NCI-H128 (cell line): ENCODE measurements around the gene SUN1.

Source experiments
- DNase-seq: peaks from one replicate; lab custom pipeline; 2025; ENCODE audit not compliant: unreplicated experiment; lab: John Stamatoyannopoulos, UW

Gene SUN1

DNA sequence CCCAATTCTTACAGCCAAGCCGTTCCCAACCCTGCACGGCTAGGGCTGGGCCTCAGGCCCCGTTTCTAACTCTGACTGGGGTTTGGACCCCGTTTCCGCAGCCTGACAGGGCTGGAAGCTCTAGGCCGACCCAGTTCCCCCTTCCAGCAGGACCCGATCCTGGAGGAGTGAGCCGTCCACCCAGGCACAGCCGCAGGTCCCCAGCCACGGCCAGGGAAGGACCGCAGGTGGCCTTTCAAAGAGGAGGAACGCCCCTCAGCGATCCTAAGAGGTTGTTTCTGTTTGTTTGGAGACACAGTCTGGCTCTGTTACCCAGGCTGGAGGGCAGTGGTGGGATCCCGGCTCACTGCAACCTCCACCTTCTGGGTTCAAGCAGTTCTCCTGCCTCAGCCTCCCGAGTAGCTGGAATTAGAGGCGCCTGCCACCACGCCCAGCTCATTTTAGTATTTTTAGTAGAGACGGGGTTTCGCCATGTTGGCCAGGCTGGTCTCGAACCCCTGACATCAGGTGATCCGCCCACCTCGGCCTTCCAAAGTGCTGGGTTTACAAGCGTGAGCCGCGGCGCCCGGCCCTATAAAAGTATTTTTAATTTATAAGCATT is 43.3 kb downstream of the SUN1 start:
- no peak for DNase-seq

DNA sequence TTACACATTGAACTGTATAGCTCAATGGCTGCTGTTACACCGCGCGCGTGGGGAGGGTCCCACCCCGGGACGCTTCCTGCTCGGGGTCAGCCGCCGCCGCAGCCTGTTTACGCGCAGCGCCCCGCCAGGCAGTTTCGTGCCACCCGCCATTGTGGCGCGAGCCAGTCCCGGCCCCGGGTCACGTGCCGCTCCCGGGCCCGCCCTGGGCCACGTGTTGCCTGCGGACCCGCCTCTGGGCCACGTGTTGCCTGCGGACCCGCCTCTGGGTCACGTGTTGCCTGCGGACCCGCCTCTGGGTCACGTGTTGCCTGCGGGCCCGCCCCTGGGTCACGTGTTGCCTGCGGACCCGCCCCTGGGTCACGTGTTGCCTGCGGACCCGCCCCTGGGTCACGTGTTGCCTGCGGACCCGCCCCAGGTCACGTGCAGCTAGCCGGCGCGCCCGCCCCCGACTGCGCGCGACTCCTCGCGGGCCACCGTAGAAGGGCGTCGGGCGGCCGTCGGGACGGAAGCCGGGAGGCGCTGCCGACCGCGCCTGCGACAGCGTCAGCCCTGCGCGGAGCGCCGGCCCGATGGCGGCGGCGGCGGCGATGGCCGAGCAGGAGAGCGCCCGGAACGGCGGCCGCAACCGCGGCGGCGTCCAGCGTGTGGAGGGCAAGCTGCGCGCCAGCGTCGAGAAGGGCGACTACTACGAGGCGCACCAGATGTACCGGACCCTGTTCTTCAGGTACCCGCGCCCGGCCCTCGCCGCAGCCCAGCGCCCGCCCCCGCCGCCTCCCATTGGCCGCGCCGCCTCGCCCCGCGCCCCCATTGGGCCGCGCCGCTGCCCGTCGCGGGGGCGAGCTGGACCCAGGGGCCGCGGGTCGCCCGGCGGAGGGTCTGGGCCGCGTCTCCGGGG is 44.0 kb downstream of the SUN1 start, which contains the start of gene GET4:
GET4 (plus strand) TSS at position 478 of the 895 bp plus-strand sequence; CDS start at position 570, 92 bp downstream.
- peak; percentile 90 for DNase-seq

DNA sequence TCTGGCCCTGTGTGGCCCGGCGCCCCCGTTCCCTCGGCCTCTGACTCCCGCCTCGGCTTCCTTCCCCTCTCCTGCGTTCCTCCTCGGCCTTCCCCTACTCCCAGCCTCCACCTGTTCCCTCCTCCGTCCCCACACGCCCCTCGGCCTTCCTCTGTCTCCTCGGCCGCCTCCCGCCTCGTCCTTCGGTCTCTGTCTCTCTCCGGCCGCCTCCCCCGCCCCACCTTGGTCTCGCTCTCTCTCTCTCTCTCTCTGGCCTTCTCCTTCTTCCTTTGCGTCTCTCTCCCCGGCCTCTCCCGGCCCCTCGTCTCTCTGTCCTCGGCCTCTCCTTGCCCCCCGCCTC is 44.7 kb downstream of the SUN1 start:
- no peak for DNase-seq

DNA sequence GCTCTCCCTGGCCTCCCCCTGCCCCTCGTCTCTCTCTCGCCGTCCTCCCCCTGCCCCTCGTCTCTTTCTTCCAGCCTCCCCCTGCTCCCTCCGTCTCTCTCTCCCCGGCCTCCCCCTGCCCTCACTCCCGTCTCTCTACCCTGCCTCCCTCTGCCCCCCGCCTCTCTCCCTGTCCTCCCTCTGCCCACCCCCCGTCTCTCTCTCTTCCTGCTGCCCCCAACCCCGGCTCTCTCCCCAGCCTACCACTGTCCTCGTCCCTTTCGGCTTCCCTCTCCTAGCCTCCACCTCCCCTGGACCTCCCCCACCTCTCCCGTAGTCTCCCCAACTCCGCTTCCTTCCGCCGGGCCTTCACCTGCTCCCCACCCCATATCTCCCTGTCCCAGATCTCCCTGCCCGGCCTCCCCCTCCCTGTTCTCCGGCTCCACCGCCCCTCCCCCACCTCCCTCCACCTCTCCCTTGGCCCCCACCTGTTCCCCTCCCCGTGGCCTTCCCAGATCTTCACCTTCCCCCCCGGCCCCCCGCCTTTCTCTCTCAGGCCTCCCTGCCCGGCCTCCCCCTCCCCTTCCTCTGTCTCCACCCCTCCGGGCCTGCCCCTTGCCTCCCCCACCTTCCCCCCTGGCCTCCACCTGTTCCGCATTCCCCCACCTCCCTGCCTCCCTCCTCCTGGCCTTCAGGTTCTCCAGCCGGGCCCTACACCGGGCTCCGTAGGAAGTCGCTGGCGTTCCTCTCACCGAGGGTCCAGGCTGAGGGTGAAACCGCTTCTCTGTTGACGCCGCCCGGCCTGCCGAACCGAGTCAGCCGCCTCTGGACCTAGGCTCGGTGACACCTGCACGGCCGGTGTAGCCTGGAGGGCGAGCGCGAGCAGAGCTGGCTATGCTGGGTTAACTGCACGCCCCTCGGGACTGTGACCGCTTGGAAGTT is 45.3 kb downstream of the SUN1 start:
- DNase-seq, result no peak

DNA sequence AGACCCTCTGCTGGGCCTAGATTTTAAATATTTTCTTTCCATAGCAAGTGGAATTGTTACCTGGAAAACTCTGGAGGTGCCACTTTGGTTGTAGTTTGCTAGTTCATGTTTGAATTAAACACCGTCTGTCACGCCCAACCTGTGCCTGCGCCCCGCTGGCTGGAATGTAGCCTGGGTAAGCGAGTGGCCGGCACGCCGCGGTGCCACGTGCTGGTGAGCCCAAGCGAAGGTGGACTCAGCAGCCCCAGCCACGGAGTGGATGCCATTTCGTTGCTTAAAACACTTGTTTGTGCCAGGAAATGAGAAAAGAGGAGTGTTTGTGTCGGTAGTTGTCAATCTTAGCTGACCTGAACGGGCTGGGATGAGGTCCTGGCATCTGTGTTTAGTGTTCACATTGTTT is 46.8 kb downstream of the SUN1 start:
- DNase-seq, result no peak

DNA sequence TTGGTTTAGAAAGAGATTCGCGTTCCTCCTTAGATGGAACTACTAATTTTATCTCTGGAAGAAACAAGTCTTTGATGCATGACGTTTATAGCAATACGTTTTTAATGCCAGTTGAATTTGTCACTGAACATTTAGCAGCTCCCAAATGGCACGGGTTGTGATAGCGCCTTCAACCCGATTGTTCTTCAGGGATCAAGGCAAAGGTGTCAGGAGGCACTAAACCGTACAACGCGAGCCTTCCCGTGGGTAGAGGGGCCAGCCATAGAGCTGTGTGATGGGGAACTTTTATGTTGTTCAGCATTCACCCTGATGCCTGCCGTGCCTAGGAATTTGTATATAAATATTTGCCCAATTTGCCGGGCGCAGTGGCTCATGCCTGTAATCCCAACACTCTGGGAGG is 47.4 kb downstream of the SUN1 start:
- DNase-seq, result no peak

DNA sequence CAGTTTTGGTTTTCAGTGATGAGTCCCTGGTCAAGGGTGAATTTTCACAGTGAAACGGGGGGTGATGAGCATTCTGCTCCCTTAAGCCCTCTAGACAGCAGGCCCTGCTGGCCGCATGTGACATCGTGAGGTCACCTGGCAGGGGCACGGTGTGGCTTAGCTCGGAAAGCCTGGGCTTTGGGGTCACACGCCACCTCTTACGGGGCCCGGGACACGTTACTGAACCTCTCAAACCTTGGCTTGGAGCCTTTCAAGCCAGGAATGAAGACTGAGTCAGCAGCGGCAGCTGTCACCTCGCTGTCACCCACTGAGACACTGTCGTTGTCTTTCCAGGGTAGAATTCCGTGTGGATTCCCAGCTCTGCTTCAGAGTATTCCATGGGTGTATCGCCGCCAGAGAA is 48.2 kb downstream of the SUN1 start:
- DNase-seq, result no peak

DNA sequence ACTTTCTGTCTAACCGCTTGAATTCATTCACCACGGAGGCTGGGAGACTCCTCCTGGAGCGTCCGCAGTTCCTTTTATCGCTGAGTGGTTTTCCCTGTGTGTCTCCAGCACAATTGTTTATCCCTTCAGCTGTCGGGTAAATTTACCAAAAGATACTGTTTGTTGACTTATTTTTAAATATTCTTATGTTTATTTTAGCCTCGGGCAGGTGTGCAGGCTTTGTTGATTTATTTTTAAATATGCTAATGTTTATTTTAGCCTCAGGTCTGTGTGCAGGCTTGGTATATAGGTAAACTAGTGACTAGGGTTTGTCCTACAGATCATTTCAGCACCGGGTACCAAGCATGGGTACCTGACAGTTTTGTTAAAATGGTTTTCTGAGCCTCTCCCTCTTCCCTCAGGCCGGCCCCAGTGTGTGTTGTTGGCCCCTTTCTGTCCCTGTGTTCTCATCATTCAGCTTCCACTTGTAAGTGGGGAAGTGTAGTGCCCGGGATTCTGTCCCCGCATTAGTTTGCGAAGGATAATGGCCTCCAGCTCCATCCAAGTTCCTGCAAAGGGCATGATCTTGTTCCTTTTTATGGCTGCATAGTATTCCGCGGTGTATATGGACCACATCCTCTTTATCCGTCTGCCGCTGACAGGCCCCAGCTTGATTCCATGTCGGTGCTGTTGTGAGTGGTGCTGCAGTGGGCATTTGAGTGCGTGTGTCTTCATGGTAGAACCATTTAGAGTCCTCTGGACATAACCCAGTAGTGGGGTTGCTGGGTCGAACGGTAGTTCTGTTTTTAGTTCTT is 49.4 kb downstream of the SUN1 start:
- DNase-seq, result no peak

DNA sequence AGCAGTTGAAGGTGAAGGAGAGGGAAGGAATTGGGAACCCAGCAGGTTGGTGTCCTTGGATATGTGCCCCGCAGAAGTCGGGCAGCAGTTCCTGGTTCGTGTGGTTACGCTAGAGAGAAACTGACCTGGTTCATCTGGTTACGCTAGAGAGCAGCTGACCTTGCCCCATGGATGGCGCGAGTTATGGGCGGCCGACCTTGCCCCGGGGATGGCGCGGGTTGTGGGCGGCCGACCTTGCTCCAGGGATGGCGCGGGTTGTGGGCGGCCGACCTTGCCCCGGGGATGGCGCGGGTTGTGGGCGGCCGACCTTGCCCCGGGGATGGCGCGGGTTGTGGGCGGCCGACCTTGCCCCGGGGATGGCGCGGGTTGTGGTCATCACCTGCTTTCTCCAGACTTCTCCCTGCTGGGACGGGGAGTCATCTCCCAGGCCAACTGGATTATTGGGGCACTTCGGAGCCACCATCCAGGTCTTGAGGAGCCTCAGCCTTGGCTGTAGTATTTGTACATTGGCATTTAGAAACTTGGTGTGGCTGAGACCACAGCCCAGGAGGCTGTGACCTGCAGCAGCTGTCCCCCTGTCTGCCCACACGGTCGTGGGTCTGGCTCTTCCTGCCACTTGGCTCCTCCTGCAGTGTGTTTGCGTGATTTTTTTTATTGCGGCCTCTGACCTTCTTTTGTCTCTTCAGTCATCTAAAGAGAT is 50.2 kb downstream of the SUN1 start:
- DNase-seq, result no peak

DNA sequence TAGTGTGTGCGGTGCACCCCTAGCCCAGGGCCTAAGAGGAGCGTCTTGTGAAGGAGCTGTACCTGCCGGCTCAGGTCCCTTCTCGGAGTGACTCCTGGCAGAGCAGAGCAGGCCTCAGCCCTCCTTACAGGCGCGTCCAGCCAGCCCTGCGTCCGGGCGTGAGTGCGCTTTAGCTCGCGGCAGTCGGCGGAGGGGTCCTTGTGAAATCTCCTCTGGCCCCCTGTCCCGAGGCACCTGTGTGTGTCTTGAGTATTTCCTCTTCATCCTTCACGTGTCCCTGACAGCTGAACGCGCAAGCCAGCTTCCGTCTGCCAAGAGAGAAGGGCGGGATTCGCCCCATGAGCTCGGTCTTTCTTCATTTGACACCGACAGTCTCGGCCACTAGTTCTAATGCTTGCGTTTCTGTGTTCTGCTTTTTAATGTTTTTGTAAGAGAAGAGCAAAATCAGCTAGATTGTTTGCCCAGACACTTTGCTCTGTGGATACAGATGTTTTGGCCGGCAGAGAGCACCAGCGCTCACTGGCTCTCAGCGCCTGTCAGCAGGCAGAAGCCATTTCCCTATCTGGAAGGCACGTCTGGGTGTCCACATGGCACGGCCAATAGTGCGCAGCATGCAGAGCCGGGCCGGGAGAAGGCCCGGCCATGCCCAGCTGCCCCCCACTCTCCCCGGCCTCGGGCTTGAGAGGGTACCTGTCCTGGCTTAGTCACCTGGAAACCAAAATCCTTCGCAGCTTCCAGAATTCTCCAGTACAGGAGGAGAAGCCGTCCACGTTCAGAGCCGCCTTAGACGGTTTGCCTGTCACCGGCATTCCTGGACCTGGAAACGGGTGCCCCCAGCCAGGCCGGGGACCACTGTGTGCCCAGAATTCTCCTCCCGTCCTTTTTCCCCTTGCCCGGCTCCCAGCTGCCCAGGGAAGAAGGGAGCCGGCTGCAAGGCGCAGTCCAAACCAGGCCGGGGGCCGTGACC is 51.1 kb downstream of the SUN1 start:
- no peak for DNase-seq

DNA sequence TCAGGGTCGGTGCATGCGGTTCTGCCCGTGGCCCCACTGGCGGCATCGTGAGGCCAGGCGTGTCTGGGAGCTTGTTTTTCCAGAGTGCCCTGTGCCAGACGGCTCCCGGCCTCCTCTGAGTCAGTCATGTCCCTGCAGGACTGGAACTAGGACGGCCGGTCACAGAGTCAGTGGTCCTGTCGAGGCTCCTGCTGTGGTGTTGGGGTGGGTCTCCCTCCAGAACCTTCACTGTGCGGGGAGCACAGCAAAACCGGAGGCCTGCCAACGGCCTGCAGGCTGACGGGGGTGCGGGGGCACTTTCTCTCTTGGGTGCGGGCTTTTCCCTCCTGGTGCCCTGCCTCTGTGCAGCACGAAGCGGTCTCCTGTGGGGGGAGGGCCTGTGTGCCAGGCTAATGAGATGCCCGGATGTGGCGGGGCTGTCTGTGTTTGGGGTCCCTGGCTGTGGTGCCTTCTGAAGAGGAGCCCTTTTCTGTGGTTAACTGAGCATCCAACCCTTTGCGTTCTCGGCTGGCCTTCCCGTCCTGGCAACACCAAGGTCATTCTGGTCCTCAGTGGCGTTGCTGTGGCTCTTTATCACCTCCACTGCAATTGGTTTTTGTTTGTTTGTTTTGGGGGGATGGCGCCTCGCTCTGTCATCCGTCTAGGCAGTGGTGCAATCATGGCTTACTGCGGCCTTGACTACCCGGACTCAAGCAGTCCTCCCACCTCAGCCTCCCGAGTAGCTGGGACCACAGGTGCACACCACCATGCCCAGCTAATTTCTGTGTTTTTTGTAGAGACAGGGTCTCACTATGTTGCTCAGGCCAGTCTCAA is 52.1 kb downstream of the SUN1 start:
- DNase-seq, result no peak

DNA sequence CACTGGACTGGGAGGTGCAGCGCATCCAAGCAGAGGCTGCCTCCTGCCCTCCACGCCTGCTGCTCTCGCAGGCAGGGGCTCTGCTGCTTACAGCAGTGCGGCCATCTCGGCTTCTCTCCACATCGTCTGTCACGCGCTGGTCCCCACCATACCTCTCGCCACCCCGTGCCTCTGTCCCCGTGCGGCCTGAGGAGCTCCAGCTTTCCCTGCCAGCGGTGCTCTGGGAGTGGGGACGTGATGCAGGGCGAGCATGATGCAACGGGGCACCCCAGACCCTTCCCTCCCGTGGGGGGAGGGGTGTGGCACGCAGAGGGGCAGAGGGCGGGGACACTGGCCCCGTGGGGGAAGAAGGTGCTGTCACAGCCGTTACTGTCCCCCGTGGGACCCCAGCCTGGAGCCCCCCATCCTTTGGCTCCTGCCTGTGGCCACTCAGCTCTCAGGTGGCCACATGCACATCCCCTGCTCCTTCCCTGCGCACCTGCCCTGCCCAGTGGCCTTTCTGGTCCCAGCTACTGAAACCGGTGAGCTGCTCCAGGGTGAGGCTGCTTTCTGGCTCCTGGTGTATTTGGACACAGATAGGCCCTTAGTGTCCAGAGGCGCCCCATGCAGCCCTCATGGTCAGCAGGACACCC is 53.1 kb downstream of the SUN1 start:
- no peak for DNase-seq

DNA sequence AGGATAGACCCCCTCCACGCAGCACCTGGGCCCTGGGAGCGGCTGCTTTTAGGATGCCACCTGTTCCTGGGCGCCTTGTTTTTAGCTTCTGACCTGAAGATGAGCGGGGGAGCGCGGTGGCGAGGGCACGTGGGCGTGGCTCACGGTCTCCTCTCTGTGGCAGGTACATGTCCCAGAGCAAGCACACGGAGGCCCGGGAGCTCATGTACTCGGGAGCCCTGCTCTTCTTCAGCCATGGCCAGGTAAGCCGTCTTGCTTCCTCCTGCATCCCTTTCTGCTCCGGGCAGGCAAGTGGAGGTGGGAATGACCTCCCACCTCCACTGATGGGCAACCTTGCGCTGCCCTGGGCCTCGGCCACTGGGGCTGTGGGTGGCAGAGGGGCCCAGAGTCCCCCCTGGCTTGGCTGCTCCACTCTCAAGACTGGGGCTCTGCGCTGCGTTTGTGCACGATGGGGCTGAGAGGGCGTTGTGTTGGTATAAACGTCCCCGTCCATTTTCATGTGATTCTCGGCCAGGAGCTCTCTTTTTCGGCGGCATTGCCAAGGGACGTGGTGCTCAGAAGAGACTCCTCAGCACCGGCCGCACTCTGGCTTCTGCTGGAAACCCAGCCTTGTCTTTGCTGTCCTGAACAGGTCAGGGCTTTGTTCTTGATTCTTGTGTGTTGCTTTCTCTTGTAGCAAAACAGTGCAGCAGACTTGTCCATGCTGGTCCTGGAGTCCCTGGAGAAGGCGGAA is 53.8 kb downstream of the SUN1 start:
- DNase-seq, result no peak

DNA sequence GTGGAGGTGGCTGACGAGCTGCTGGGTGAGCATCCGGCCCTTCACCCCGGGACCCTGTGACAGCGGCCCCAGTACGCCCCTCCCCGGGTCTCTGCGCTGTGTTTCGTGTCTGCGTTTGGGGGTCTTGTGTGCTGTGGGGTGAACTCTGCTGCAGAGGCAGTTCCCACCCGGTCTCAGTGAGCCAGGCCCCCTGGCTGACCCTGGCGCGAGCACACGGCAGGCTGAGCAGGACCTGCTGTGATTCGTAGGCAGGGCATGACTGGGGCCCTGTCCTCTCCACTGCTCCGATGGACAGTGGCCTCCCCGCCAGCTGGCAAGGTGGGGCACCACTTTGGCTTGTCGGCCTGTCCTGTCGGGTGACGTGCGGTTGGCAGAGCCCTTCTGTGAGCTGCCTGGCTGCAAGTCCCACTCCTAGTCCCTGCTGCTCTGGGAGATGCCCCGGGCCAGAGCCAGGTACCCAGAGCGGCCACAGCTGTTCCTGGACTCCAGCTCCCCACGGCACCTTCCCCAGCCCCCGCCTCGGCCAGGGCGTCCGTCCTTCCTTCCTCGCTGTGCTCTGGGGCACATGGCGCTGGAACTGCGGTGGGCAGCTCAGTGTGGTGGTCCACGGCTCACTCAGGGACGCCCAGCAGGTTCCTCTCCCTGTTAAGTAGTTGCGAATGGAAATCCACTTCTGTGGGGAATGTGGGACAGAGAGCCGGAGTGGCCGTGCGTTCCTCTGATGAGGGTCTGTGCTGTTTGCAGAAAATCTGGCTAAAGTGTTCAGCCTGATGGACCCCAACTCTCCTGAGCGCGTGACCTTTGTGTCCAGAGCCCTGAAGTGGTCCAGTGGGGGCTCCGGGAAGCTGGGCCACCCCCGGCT is 54.6 kb downstream of the SUN1 start:
- no peak for DNase-seq

DNA sequence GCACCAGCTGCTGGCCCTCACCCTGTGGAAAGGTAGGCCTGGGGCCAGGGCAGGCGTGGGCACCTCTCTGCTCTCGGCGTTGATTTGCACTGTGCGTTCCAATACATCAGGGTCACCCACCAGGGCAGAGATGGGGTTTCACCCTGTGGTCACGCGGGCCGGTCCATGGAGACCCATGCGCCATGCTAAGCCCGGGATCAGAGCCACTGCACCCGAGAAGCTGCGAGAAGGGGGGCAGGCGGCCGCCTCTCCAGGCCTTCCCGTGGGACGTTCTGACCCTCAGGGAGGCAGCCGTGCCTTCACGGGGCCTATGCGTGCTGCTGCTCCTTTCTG is 55.2 kb downstream of the SUN1 start:
- DNase-seq, result no peak
